ENCODE data around the gene MRPS10.

GRCh38 chr6:42165016-42165415 is 52.6 kb downstream of the MRPS10 start:
- TF ChIP-seq EZH2 (IDR thresholded peaks at IDR 0.05) (no peak), FOSL1 (IDR thresholded peaks at IDR 0.05; ENCODE audit: low read depth) (no peak)
- TF ChIP-seq, protein P1, sequence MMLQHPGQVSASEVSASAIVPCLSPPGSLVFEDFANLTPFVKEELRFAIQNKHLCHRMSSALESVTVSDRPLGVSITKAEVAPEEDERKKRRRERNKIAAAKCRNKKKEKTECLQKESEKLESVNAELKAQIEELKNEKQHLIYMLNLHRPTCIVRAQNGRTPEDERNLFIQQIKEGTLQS (IDR thresholded peaks at IDR 0.05): no peak
